Measurements from ENCODE around the gene DAND5. TPM values are rescaled to one million over a fixed set of nuclear protein-coding genes. Genes with fewer than 3 reads are reported as not detected.

The DAND5 gene
- total and polyA plus RNA-seq, 2 of the 13 experiments (the other 11 are each of a cell fraction or from before 2014, with no cell fraction given) = 0.04 TPM; not detected in 1

- peak; percentile 68 for TF ChIP-seq ATF3 (CRISPR knock-in tag; IDR thresholded peaks at IDR 0.05)
- peak; percentile 63; the same call in 1 of the 2 replicates for TF ChIP-seq ZBTB33 (CRISPR knock-in tag; IDR thresholded peaks at IDR 0.05)
- TF ChIP-seq SOX5 (CRISPR knock-in tag; IDR thresholded peaks at IDR 0.05; ENCODE audit: borderline replicate concordance) = peak; percentile 38; the same call in 1 of the 2 replicates
- TF ChIP-seq NCOA5 (CRISPR knock-in tag; IDR thresholded peaks at IDR 0.05) = no peak
- TF ChIP-seq HNRNPLL (IDR thresholded peaks at IDR 0.05; ENCODE audit: low read depth, low read length, poor library complexity, severe bottlenecking) = peak; percentile 41
- no peak for TF ChIP-seq HIVEP1 (CRISPR knock-in tag; IDR thresholded peaks at IDR 0.05)
- no peak for TF ChIP-seq ZNF776 (CRISPR knock-in tag; IDR thresholded peaks at IDR 0.05)
- 0 out of 2 replicates have a peak, but pooled peaks have one; percentile 33 for TF ChIP-seq ARNTL (CRISPR knock-in tag; IDR thresholded peaks at IDR 0.05)
- no peak for TF ChIP-seq KMT2A (CRISPR knock-in tag; IDR thresholded peaks at IDR 0.05)
- no peak for TF ChIP-seq ATF6 (CRISPR knock-in tag; conservative IDR thresholded peaks at IDR 0.05)
- TF ChIP-seq ZNF253 (CRISPR knock-in tag; IDR thresholded peaks at IDR 0.05; ENCODE audit: borderline replicate concordance) = no peak
- no peak for TF ChIP-seq SP1 (IDR thresholded peaks at IDR 0.05)
- peak; percentile 48; the same call in 1 of the 2 replicates for TF ChIP-seq SP1 (CRISPR knock-in tag; IDR thresholded peaks at IDR 0.05)
- no peak for TF ChIP-seq SIN3B (IDR thresholded peaks at IDR 0.05; ENCODE audit: low read length)
- peak; percentile 46; the same call in 1 of the 2 replicates for TF ChIP-seq HDAC1 (CRISPR knock-in tag; IDR thresholded peaks at IDR 0.05)
- TF ChIP-seq ETV5 (CRISPR knock-in tag; IDR thresholded peaks at IDR 0.05; ENCODE audit: borderline replicate concordance) = no peak
- TF ChIP-seq FOXC1 (CRISPR knock-in tag; IDR thresholded peaks at IDR 0.05; ENCODE audit: borderline replicate concordance) = 0 out of 2 replicates have a peak, but pooled peaks have one; percentile 31
- no peak for TF ChIP-seq NFKBIZ (CRISPR knock-in tag; IDR thresholded peaks at IDR 0.05)
- TF ChIP-seq FOXO1 (CRISPR knock-in tag; IDR thresholded peaks at IDR 0.05) = 0 out of 2 replicates have a peak, but pooled peaks have one; percentile 52
- TF ChIP-seq MYC (CRISPR knock-in tag; IDR thresholded peaks at IDR 0.05; ENCODE audit: borderline replicate concordance) = peak; percentile 35; the same call in 1 of the 2 replicates
- no peak for TF ChIP-seq SNAPC4 (CRISPR knock-in tag; IDR thresholded peaks at IDR 0.05)
Measured at GRCh38 chr19:12983542-12984142, 14.3 kb downstream of the DAND5 start (continued).

All from HepG2 (cell line).